Keratinocyte (primary cell): ENCODE results near the gene CMKLR1. TPM values are rescaled to one million over a fixed set of nuclear protein-coding genes. Genes with fewer than 3 reads are reported as not detected.

Experiments
- DNase-seq: peaks from one replicate; pipeline ENCODE4 v3.0.0-alpha.2; 2011; ENCODE audit warnings: low read depth, missing footprints, low spot score
- FAIRE-seq: peaks from 2 replicates; lab custom pipeline; 2011; peaks lifted over from hg19 to GRCh38; lab: Jason Lieb, UNC
- H2AFZ ChIP-seq: 2 replicates; pipeline ENCODE4 v1.6.0; 2012; ENCODE audit warnings: low read length, control low read depth, inconsistent platforms; ENCODE audit not compliant: control insufficient read depth
- H3K27ac ChIP-seq: 2 replicates; pipeline ENCODE4 v1.5.1; 2011; ENCODE audit warnings: low read length; ENCODE audit not compliant: control insufficient read depth, insufficient read depth
- H3K27me3 ChIP-seq: 3 replicates; pipeline ENCODE4 v1.6.0; 2011; ENCODE audit warnings: low read length; ENCODE audit not compliant: control insufficient read depth, insufficient read depth; ENCODE audit errors: extremely low read depth
- H3K36me3 ChIP-seq, 2 experiments: 2 replicates in 1 of 2; 3 replicates in 1 of 2; pipeline ENCODE4 v1.5.1; 2011; ENCODE audit warnings: low read length in 2 of 2, mild to moderate bottlenecking in 1 of 2; ENCODE audit not compliant: control insufficient read depth in 2 of 2, insufficient read depth in 2 of 2; ENCODE audit errors: extremely low read depth in 1 of 2
- H3K4me1 ChIP-seq: 3 replicates; pipeline ENCODE4 v1.5.1; 2011; ENCODE audit warnings: low read length; ENCODE audit not compliant: control insufficient read depth, insufficient read depth; ENCODE audit errors: extremely low read depth
- H3K4me2 ChIP-seq: 3 replicates; pipeline ENCODE4 v1.6.0; 2011; ENCODE audit warnings: low read depth, low read length; ENCODE audit not compliant: control insufficient read depth, insufficient read depth; ENCODE audit errors: extremely low read depth
- H3K4me3 ChIP-seq, 3 experiments: fragments of 200-600 bp in 1 of 3; sonication (generic) in 1 of 3; 2 replicates in 2 of 3; 3 replicates in 1 of 3; pipeline ENCODE4 v1.5.1; 2011 to 2016; ENCODE audit warnings: low read length in 3 of 3, mild to moderate bottlenecking in 3 of 3, control low read depth in 2 of 3, inconsistent platforms in 1 of 3, low read depth in 1 of 3, mixed read lengths in 1 of 3, mixed run types in 1 of 3, moderate library complexity in 1 of 3; ENCODE audit not compliant: control insufficient read depth in 2 of 3, insufficient read depth in 2 of 3; ENCODE audit errors: extremely low read depth in 1 of 3
- H3K79me2 ChIP-seq: 2 replicates; pipeline ENCODE4 v1.6.0; 2012; ENCODE audit warnings: low read length; ENCODE audit not compliant: control insufficient read depth, insufficient read depth
- H3K9ac ChIP-seq: 3 replicates; pipeline ENCODE4 v1.6.0; 2011; ENCODE audit warnings: low read length; ENCODE audit not compliant: control insufficient read depth, insufficient read depth; ENCODE audit errors: extremely low read depth
- H3K9me1 ChIP-seq: 3 replicates; pipeline ENCODE4 v1.6.0; 2011; ENCODE audit warnings: low read length; ENCODE audit not compliant: control insufficient read depth, insufficient read depth; ENCODE audit errors: extremely low read depth
- H3K9me3 ChIP-seq: 2 replicates; pipeline ENCODE4 v1.5.1; 2012; ENCODE audit warnings: low read depth, low read length; ENCODE audit not compliant: control insufficient read depth
- H4K20me1 ChIP-seq: 3 replicates; pipeline ENCODE4 v1.6.0; 2011; ENCODE audit warnings: low read length; ENCODE audit not compliant: control insufficient read depth, insufficient read depth; ENCODE audit errors: extremely low read depth
- EZH2 ChIP-seq: IDR thresholded peaks from one replicate; pipeline ENCODE4 v1.6.1; 2012; ENCODE audit warnings: inconsistent platforms, mild to moderate bottlenecking, low read length, moderate library complexity
- dilution Hi-C: fragments of 300-500 bp; cut with MboI; formaldehyde crosslinking; loops from one replicate; pipeline ENCODE4 v1.7.0; 2020; ENCODE audit warnings: low sequenced_read_pairs; ENCODE audit not compliant: extremely low pct_ligation_motif_present
- polyA minus RNA-seq, 3 experiments: library from RNA; depleted of rRNA, polyadenylated mRNA; stranded (reverse); fragments of >200 nt; gene quantifications; 1 replicate in 1 of 3; 2 replicates in 1 of 3; 3 replicates in 1 of 3; pipeline ENCODE4 v1.2.3, GENCODE V29; 2011
- polyA plus RNA-seq, 5 experiments: library from polyadenylated mRNA; depleted of rRNA in 3 of 5; stranded (reverse) in 3 of 5; stranded (forward) in 1 of 5; unstranded in 1 of 5; fragments of >200 nt; gene quantifications; 1 replicate in 1 of 5; 2 replicates in 3 of 5; 3 replicates in 1 of 5; pipeline versions ENCODE4 v1.2.1 to v1.2.3, GENCODE V29; 2011 to 2012; ENCODE audit warnings: missing spikeins in 2 of 5, low read depth in 1 of 5, low replicate concordance in 1 of 5
- TF ChIP-seq, protein P1 (sequence below), 3 experiments: IDR thresholded peaks in 1 of 3; conservative IDR thresholded peaks in 1 of 3; optimal IDR thresholded peaks in 1 of 3; 2 replicates in 2 of 3; 3 replicates in 1 of 3; pipeline versions ENCODE3 to v1.5.1; 2011; ENCODE audit warnings: low read length in 3 of 3, mild to moderate bottlenecking in 3 of 3, moderate library complexity in 2 of 3, control low read depth in 1 of 3, inconsistent platforms in 1 of 3; ENCODE audit not compliant: insufficient read depth in 2 of 3; ENCODE audit errors: extremely low read depth in 1 of 3

The CMKLR1 gene, protein sequence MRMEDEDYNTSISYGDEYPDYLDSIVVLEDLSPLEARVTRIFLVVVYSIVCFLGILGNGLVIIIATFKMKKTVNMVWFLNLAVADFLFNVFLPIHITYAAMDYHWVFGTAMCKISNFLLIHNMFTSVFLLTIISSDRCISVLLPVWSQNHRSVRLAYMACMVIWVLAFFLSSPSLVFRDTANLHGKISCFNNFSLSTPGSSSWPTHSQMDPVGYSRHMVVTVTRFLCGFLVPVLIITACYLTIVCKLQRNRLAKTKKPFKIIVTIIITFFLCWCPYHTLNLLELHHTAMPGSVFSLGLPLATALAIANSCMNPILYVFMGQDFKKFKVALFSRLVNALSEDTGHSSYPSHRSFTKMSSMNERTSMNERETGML
- polyA plus RNA-seq (0.13 TPM in 1 of 3 replicates, not detected in the others), polyA minus RNA-seq (not detected in 3 replicates)
- polyA plus RNA-seq (2011; ENCODE audit: low read depth) = not detected
- 0.02 TPM in 1 of 2 replicates, not detected in the other for polyA plus RNA-seq (2011; cell fraction: cytosol; rRNA removed)
- not detected in 2 replicates for polyA plus RNA-seq (2011; cell fraction: nucleus; rRNA removed)
- not detected in 2 replicates for polyA plus RNA-seq (2012; ENCODE audit: low replicate concordance)
- polyA minus RNA-seq (2011; cell fraction: cytosol; rRNA and poly(A)+ RNA removed) = not detected
- polyA minus RNA-seq (2011; cell fraction: nucleus; rRNA and poly(A)+ RNA removed) = not detected in 2 replicates

DNA sequence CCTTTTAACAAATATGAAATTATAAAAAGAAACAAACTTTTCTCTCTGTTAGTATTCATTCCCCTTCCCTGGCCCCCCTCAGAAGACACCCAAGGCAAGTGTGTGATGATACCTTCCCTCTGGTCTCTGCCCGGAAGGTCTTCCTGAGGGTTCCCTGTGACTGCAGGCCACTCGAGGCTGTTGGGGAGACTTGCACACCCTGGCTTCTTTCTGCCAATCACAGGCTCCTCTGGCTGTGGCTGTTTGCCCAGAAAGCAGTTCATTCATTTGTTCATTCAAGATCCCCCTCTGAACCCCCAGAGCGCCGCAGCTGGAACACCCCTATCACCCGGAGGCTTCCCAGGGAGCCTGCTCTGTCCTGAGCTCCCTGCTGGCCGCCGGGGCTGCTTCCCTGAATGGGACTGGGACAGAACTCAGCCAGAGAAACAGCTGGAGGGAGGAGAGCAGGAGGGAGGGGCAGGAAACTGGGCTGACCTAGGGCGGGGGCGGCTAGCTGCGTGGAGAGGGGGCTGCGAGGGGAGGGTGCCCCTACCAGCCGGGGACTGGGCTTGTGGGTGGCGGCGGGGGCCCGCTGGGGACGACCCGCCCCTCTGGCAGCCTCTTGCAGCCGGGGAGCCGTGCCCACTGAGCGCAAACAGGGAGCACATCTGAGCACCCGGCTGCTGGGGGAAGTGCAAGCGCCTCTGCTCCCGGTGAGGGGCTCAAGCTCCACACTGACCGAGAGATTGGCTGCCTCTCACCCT is at the start of gene CMKLR1:
Gene CMKLR1 (minus strand): TSS at position 397 of the 743 bp plus-strand sequence. CDS start 45,720 bp downstream, outside the sequence.
- dilution Hi-C loops = no loop called here

DNA sequence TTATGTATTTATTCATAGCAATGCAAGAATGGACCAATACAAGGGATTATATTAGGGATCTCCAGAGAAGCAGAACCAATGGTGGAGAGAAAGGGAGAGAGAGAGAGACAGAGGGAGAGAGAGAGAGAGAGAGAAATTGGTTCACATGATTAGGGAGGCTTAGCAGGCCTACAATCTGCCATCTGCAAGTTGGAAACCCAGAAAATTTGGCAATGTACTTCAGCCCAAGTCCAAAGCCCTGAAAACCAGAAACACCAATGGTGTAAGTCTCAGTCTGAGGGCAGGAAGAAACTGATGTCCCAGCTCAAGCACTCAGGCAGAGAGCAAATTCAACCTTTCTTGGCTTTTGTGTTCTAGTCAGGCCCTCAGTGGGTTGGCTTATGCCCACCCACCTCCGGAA is 48.7 kb upstream of the CMKLR1 start:
- no peak for DNase-seq
- dilution Hi-C loops = no loop called here
- no peak for FAIRE-seq
- Histone ChIP-seq H3K9me3 (no peaks in the 10 kb centered on the region), H3K79me2 (no peaks in the 10 kb centered on the region), H3K27me3 (no peaks in the 10 kb centered on the region), H3K9me1 (no peaks in the 10 kb centered on the region), H3K27ac (no peak overlapping the region), H3K4me3 (no peak overlapping the region), H3K36me3 (no peaks in the 10 kb centered on the region), H3K4me2 (no peak overlapping the region), H2AFZ (no peak overlapping the region), H3K4me1 (no peaks in the 10 kb centered on the region), H3K9ac (no peak overlapping the region), H4K20me1 (no peaks in the 10 kb centered on the region)
- TF ChIP-seq EZH2 = no peak
- TF ChIP-seq, protein P1, sequence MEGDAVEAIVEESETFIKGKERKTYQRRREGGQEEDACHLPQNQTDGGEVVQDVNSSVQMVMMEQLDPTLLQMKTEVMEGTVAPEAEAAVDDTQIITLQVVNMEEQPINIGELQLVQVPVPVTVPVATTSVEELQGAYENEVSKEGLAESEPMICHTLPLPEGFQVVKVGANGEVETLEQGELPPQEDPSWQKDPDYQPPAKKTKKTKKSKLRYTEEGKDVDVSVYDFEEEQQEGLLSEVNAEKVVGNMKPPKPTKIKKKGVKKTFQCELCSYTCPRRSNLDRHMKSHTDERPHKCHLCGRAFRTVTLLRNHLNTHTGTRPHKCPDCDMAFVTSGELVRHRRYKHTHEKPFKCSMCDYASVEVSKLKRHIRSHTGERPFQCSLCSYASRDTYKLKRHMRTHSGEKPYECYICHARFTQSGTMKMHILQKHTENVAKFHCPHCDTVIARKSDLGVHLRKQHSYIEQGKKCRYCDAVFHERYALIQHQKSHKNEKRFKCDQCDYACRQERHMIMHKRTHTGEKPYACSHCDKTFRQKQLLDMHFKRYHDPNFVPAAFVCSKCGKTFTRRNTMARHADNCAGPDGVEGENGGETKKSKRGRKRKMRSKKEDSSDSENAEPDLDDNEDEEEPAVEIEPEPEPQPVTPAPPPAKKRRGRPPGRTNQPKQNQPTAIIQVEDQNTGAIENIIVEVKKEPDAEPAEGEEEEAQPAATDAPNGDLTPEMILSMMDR (optimal IDR thresholded peaks at IDR 0.05 in 1 of 3, IDR thresholded peaks at IDR 0.05 in 1 of 3, conservative IDR thresholded peaks at IDR 0.05 in 1 of 3; ENCODE audit: extremely low read depth in 1 of 3, insufficient read depth in 2 of 3, low read length in 3 of 3) = no peak

More for the DNA sequence above, at the start of gene CMKLR1:
- no peak within 1 kb of the TSS for H3K4me3 ChIP-seq
- TF ChIP-seq, protein P1 (optimal IDR thresholded peaks at IDR 0.05 in 1 of 3, IDR thresholded peaks at IDR 0.05 in 1 of 3, conservative IDR thresholded peaks at IDR 0.05 in 1 of 3; ENCODE audit: extremely low read depth in 1 of 3, insufficient read depth in 2 of 3, low read length in 3 of 3) = no peak
- TF ChIP-seq EZH2 = no peak
- FAIRE-seq = no peak
- no peak within 1 kb of the TSS for H3K27ac ChIP-seq
- H3K4me2 ChIP-seq = no peak within 1 kb of the TSS
- no peaks in the 10 kb centered on the region for H4K20me1 ChIP-seq
- no peak within 1 kb of the TSS for H3K9ac ChIP-seq
- H3K9me3 ChIP-seq = no peaks in the 10 kb centered on the region
- no peaks in the 10 kb centered on the region for H3K79me2 ChIP-seq
- H2AFZ ChIP-seq = no peak within 1 kb of the TSS
- peaks cover 16% of the 10 kb centered on the region for H3K27me3 ChIP-seq
- no peaks in the 10 kb centered on the region for H3K4me1 ChIP-seq
- no peaks in the 10 kb centered on the region for H3K36me3 ChIP-seq
- DNase-seq = no peak
- no peaks in the 10 kb centered on the region for H3K9me1 ChIP-seq
